22Rv1 (cell line): ENCODE results near the gene RFX7.

Experiments
- ZFX ChIP-seq: fragments of 450-650 bp; IDR thresholded peaks from 2 replicates; pipeline ENCODE4 v1.6.1; 2017; ENCODE audit warnings: antibody characterized with exemption, borderline replicate concordance
- TF ChIP-seq, protein P1 (sequence below): fragments of 450-650 bp; IDR thresholded peaks from 2 replicates; pipeline ENCODE4 v1.5.1; 2017; ENCODE audit warnings: mild to moderate bottlenecking

DNA sequence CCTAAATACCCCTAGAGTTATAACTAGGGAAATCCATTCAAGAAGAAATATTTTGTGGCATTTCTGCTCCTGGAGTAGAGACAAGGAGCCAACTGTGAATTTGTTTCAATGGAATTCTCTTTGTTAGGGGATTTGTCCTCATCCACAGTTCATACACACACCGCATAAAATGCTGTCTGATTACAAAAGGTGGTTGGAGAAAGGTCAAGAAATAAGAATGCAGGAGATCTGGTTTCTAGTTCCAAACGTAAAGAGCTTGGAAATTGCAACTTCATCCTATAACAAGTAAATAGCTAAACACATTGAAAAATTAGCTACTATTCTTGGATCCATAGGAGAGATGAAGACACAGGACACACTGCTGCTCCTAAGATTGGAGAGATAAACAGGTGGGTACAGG is 184.0 kb downstream of the RFX7 start:
- TF ChIP-seq, protein P1, sequence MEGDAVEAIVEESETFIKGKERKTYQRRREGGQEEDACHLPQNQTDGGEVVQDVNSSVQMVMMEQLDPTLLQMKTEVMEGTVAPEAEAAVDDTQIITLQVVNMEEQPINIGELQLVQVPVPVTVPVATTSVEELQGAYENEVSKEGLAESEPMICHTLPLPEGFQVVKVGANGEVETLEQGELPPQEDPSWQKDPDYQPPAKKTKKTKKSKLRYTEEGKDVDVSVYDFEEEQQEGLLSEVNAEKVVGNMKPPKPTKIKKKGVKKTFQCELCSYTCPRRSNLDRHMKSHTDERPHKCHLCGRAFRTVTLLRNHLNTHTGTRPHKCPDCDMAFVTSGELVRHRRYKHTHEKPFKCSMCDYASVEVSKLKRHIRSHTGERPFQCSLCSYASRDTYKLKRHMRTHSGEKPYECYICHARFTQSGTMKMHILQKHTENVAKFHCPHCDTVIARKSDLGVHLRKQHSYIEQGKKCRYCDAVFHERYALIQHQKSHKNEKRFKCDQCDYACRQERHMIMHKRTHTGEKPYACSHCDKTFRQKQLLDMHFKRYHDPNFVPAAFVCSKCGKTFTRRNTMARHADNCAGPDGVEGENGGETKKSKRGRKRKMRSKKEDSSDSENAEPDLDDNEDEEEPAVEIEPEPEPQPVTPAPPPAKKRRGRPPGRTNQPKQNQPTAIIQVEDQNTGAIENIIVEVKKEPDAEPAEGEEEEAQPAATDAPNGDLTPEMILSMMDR = no peak
- no peak for TF ChIP-seq ZFX
